GM12878 (cell line): Measurements from ENCODE around the gene DPP6. TPM values are rescaled to one million over a fixed set of nuclear protein-coding genes. Genes with fewer than 3 reads are reported as not detected.

ENCODE experiments used
- ATAC-seq: fragments of 200-7000 bp; cut with Tn5 transposase; 3 replicates; pipeline ENCODE4 v1.9.1; 2020; ENCODE audit warnings: mild to moderate bottlenecking, moderate library complexity
- BruUV-seq: library from RNA; stranded (reverse); fragments of 400-500 nt; replicated peaks from 2 replicates; lab custom pipeline; 2021; lab: Mats Ljungman, UMichigan
- CTCF ChIA-PET: fragments of 300-600 bp; sonication (Branson Sonifier 250); formaldehyde crosslinking; extraction: SDS; loops from one replicate; lab custom pipeline; 2021; ENCODE audit warnings: inconsistent platforms; lab: Yijun Ruan, JAX
- POLR2A ChIA-PET: fragments of 350-600 bp; formaldehyde crosslinking; extraction: SDS; loops from one replicate; lab custom pipeline; 2021; ENCODE audit warnings: inconsistent platforms; lab: Charles Lee
- RAD21 ChIA-PET: fragments of 300-600 bp; sonication (Branson Sonifier 250); formaldehyde crosslinking; loops from one replicate; lab custom pipeline; 2023; ENCODE audit warnings: antibody characterized with exemption; ENCODE audit not compliant: unreplicated experiment; lab: Charles Lee
- SMC1A ChIA-PET: fragments of 300-600 bp; sonication (Branson Sonifier 250); formaldehyde crosslinking; loops from one replicate; lab custom pipeline; 2023; ENCODE audit not compliant: unreplicated experiment, uncharacterized antibody; lab: Charles Lee
- DNase-seq: peaks from one replicate; pipeline ENCODE4 v3.0.0-alpha.2; 2011; ENCODE audit warnings: low read depth, low spot score
- FAIRE-seq: peaks from 3 replicates; lab custom pipeline; 2011; peaks lifted over from hg19 to GRCh38; lab: Jason Lieb, UNC
- H2AFZ ChIP-seq: 2 replicates; pipeline ENCODE4 v1.6.0; 2011; ENCODE audit warnings: low read depth, low read length, control low read depth; ENCODE audit not compliant: control insufficient read depth
- H3K27ac ChIP-seq: 2 replicates; pipeline ENCODE4 v1.5.1; 2011; ENCODE audit warnings: control low read depth; ENCODE audit not compliant: control insufficient read depth, insufficient read depth
- H3K27me3 ChIP-seq, 2 experiments: replicated peaks in 1 of 2; 2 replicates each; pipeline versions ENCODE4 v1.6.0 to v1.6.1; 2011; ENCODE audit warnings: low read length in 1 of 2; ENCODE audit not compliant: control insufficient read depth in 2 of 2, insufficient read depth in 2 of 2
- H3K36me3 ChIP-seq, 2 experiments: 2 replicates each; pipeline ENCODE4 v1.5.1; 2011; ENCODE audit warnings: low read length in 1 of 2; ENCODE audit not compliant: control insufficient read depth in 2 of 2, insufficient read depth in 2 of 2
- H3K4me1 ChIP-seq: 2 replicates; pipeline ENCODE4 v1.6.1; 2011; ENCODE audit warnings: mild to moderate bottlenecking, low read length, moderate library complexity, mixed read lengths; ENCODE audit not compliant: control insufficient read depth, insufficient read depth
- H3K4me2 ChIP-seq: 2 replicates; pipeline ENCODE4 v1.6.0; 2011; ENCODE audit warnings: control low read depth; ENCODE audit not compliant: control insufficient read depth, insufficient read depth
- H3K4me3 ChIP-seq: fragments of 200-600 bp; sonication (generic); 2 replicates; pipeline ENCODE4 v1.5.1; 2016
- H3K79me2 ChIP-seq: 2 replicates; pipeline ENCODE4 v1.6.0; 2011; ENCODE audit warnings: low read length; ENCODE audit not compliant: control insufficient read depth, insufficient read depth
- H3K9ac ChIP-seq: 2 replicates; pipeline ENCODE4 v1.8.0; 2011; ENCODE audit warnings: low read length, control low read depth, mixed read lengths; ENCODE audit not compliant: control insufficient read depth, insufficient read depth
- H3K9me3 ChIP-seq: replicated peaks from 3 replicates; pipeline ENCODE4 v1.5.1; 2011; ENCODE audit warnings: mild to moderate bottlenecking, low read length; ENCODE audit not compliant: control insufficient read depth, insufficient read depth
- H4K20me1 ChIP-seq: 2 replicates; pipeline ENCODE4 v1.6.0; 2011; ENCODE audit not compliant: control insufficient read depth, insufficient read depth
- BCL3 ChIP-seq: IDR thresholded peaks from 2 replicates; pipeline ENCODE4 v1.6.1; 2011; ENCODE audit warnings: borderline replicate concordance, low read depth, mild to moderate bottlenecking, moderate library complexity, low read length; ENCODE audit not compliant: insufficient read depth, poor library complexity, severe bottlenecking
- CHD2 ChIP-seq: IDR thresholded peaks from 2 replicates; pipeline ENCODE4 v1.6.1; 2011; ENCODE audit warnings: low read depth, low read length, improper control_type of control experiment, borderline replicate concordance
- CHD4 ChIP-seq: fragments of 200-600 bp; sonication (generic); IDR thresholded peaks from 2 replicates; pipeline ENCODE4 v1.6.1; 2016; ENCODE audit warnings: mild to moderate bottlenecking
- EED ChIP-seq: sonication (generic); IDR thresholded peaks from 2 replicates; pipeline ENCODE4 v1.6.1; 2016; ENCODE audit warnings: antibody characterized with exemption, low read depth
- MYC ChIP-seq: IDR thresholded peaks from 2 replicates; pipeline ENCODE4 v1.6.1; 2011; ENCODE audit warnings: mild to moderate bottlenecking, low read length, moderate library complexity, inconsistent platforms; ENCODE audit not compliant: insufficient read depth, insufficient replicate concordance, insufficient read length, severe bottlenecking
- PRDM15 ChIP-seq: fragments of 450-650 bp; formaldehyde crosslinking; IDR thresholded peaks from 2 replicates; pipeline ENCODE4 v1.4.0; 2020; ENCODE audit warnings: mild to moderate bottlenecking, moderate library complexity
- ZNF24 ChIP-seq: fragments of 450-650 bp; IDR thresholded peaks from 2 replicates; pipeline ENCODE4 v1.6.1; 2017; ENCODE audit warnings: antibody characterized with exemption, mild to moderate bottlenecking
- ZNF384 ChIP-seq: IDR thresholded peaks from 2 replicates; pipeline ENCODE4 v1.6.1; 2012; ENCODE audit warnings: low read depth, mild to moderate bottlenecking, low read length, improper control_type of control experiment, borderline replicate concordance
- WGBS: methylation state at CpG from one replicate; pipeline ENCODE4 v1.1.6; 2016; ENCODE audit warnings: low lambda C conversion rate; ENCODE audit not compliant: insufficient replicate concordance, insufficient coverage; ENCODE audit errors: missing lambda C conversion rate; 5-methylcytosine and 5-hydroxymethylcytosine counted together
- in situ Hi-C: fragments of 300-500 bp; cut with MboI; formaldehyde crosslinking; loops from 9 replicates; pipeline ENCODE4 v1.14.3; 2018; ENCODE audit warnings: mixed read lengths
- intact Hi-C: fragments of 100-400 bp; cut with micrococcal nuclease; formaldehyde crosslinking; loops from one replicate; pipeline ENCODE4 v1.14.2; 2022; ENCODE audit not compliant: unreplicated experiment
- polyA plus RNA-seq, 11 experiments: library from polyadenylated mRNA; depleted of rRNA in 4 of 11; unstranded in 6 of 11; stranded (reverse) in 5 of 11; fragments of >200 nt; fragmentation: Nextera tagmentation in 4 of 11; fragmentation: Illumina TruSeq in 1 of 11; extraction: Ambion mirVana in 4 of 11; extraction: Trizol in 1 of 11; gene quantifications; 1 replicate in 1 of 11; 2 replicates in 10 of 11; pipeline versions ENCODE4 v1.2.1 to v1.2.3, GENCODE V29; 2011 to 2016; ENCODE audit warnings: inconsistent platforms in 2 of 11, missing spikeins in 2 of 11, low read depth in 1 of 11
- total RNA-seq, 4 experiments: library from RNA; depleted of rRNA in 3 of 4; stranded (reverse); fragments of >200 nt in 3 of 4; fragmentation: Illumina TruSeq in 1 of 4; extraction: Trizol in 1 of 4; gene quantifications; 2 replicates each; pipeline versions ENCODE4 v1.2.1 to v1.2.3, GENCODE V29; 2013 to 2021

The DPP6 gene
- total and polyA plus RNA-seq, 10 of the 15 experiments (the other 5 are each of a cell fraction or from before 2014, with no cell fraction given), result not detected

- Histone ChIP-seq H3K79me2 (no peaks in the 10 kb centered on the region), H3K9me3 (no peaks in the 10 kb centered on the region), H4K20me1 (no peaks in the 10 kb centered on the region), H3K9ac (no peak overlapping the region), H3K4me2 (no peak overlapping the region), H3K4me3 (no peak overlapping the region), H3K27ac (no peak overlapping the region), H3K27me3 (no peaks in the 10 kb centered on the region), H3K4me1 (no peaks in the 10 kb centered on the region), H2AFZ (no peak overlapping the region), H3K36me3 (no peaks in the 10 kb centered on the region)
- intact Hi-C loops (no loop called here), in situ Hi-C loops (no loop called here)
- SMC1A ChIA-PET, result no interaction called here
- DNase-seq, result no peak
- CTCF ChIA-PET, result no interaction called here
- RAD21 ChIA-PET, result no interaction called here
- ATAC-seq, result no peak
- no TSS peak for BruUV-seq
- WGBS, result 25% methylated on average over 3 of the region's 3 CpGs
- TF ChIP-seq ZNF384 (no peak), BCL3 (no peak), CHD2 (no peak)
- POLR2A ChIA-PET, result no interaction called here
- no peak for FAIRE-seq
Observed at GRCh38 chr7:154644366-154644765, 592.2 kb downstream of the DPP6 start.

- ATAC-seq (no peak), FAIRE-seq (no peak), DNase-seq (no peak)
- Histone ChIP-seq H3K9me3 (no peaks in the 10 kb centered on the region), H2AFZ (no peak overlapping the region), H3K4me1 (no peaks in the 10 kb centered on the region), H4K20me1 (no peaks in the 10 kb centered on the region), H3K36me3 (no peaks in the 10 kb centered on the region), H3K79me2 (no peaks in the 10 kb centered on the region), H3K4me3 (no peak overlapping the region), H3K9ac (no peak overlapping the region), H3K27me3 (no peaks in the 10 kb centered on the region), H3K4me2 (no peak overlapping the region), H3K27ac (no peak overlapping the region)
- SMC1A ChIA-PET, result no interaction called here
- intact Hi-C loops (no loop called here), in situ Hi-C loops (no loop called here)
- BruUV-seq, result no TSS peak
- POLR2A ChIA-PET, result no interaction called here
- CTCF ChIA-PET, result no interaction called here
- WGBS, result 51% methylated on average over 11 of the region's 11 CpGs
- RAD21 ChIA-PET, result no interaction called here
- TF ChIP-seq CHD4, result no peak
- TF ChIP-seq MYC, result no peak
- TF ChIP-seq ZNF24, result no peak
- TF ChIP-seq EED, result no peak
- no peak for TF ChIP-seq PRDM15 (CRISPR knock-in tag)
Observed at GRCh38 chr7:154646126-154647013, 594.2 kb downstream of the DPP6 start.
